GM18868 (cell line): Measurements from ENCODE around the gene SERPINC1.
"Not testable (repeated sequence)": the region's sequence is repeated elsewhere in the genome, so short reads cannot be mapped to it uniquely, and the experiment has no call there.

Experiments
- ATAC-seq: cut with Tn5 transposase; IDR thresholded peaks from one replicate; pipeline ENCODE4 v1.9.1; 2021; ENCODE audit warnings: mild to moderate bottlenecking, moderate library complexity; ENCODE audit not compliant: unreplicated experiment

The SERPINC1 gene

DNA sequence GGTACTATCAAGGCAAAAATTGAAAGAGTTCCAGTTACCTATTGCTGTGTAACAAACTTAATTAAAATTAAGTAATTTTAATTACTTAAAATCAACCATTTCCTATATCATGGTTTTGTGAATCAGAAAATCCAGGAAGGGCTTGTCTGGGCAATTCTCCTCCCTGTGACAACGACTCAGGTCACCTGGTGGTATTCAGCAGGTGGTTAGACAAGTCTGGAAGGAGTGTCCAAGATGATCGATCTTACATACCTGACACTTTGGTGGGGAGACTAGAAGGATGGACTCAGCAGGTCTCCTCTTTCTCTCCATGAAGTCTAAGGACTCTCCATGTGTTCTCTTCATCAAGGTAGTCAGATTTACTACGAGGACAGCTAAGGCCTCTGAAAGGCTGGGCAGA, 22.9 kb downstream of the SERPINC1 start:
- ATAC-seq = no peak

GRCh38 chr1:173893611-173894010, 23.5 kb downstream of the SERPINC1 start:
- ATAC-seq = no peak

DNA sequence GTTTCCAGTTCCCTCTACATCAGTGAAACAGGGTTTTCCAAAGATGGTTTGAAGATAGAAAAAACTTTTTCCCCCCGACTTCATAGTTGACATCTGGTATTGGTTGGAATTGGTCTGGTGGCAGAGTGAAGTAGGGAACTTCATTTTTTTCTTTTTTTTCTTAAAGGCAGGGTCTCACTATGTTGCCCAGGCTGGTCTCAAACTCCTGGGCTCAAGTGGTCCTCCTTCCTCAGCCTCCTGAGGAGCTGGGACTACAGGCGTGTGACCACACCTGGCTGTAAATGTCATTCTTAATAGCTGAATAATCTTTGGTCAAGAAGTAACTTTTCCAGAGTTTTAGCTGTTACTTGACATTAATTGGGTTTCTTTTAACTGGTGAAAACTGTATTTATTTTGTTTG, 27.2 kb downstream of the SERPINC1 start:
- ATAC-seq = no peak

DNA sequence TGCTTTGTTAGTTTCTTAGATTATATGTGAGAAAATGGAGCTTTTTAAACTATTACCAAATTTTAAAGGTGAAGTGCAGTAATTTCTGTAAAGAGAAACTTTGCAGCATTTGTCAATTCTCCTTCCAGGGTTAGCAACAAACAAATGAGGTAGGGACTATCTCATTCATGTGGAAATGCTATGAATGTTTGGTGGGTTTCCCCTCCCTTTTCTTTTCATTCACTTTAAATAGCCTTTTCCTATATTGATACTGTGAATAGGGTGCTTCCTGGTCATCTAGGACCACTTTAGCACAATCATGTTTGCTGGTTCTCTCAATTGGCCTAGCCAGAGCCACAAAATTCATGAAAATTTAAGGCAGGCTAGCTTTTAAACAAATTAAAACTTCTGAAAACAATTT, 28.4 kb downstream of the SERPINC1 start:
- ATAC-seq = no peak

DNA sequence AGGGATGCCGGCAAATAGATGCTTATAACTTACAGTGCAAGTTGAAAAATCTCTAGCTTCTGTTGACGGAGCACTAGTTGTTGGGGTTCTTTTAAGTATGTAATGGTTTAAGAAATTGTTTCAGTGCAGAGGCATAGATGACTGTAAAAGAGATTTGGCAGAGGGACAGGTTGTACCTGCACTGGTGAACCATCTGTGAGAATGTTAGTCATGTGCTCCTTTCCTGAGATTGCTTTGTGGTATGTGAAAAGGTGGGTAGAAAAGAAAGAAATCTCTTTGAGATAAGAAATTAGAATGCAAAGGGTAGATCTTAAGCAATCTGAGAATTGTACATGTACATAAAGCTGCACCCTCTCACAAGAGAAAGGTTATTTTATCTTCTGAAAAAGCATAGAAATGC, 29.5 kb downstream of the SERPINC1 start:
- no peak for ATAC-seq

GRCh38 chr1:173886746-173887611, 30.1 kb downstream of the SERPINC1 start:
- ATAC-seq = no peak

DNA sequence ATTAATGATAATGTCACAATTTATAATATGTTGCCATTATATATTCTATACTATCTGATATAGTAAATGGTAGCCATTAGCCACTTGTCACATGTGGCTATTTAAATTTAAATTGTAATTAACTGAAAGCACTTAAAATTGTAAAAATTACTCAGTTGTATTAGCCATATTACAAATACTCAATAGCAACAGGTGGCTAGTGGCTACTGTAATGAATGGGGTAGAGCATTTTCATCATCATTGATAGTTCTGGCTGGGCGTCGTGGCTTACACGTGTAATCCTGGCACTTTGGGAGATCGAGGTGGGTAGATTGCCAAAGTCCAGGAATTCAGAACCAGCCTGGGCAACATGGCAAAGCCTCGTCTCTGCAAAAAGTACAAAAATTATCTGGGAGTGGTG, 32.4 kb downstream of the SERPINC1 start:
- ATAC-seq = no peak

DNA sequence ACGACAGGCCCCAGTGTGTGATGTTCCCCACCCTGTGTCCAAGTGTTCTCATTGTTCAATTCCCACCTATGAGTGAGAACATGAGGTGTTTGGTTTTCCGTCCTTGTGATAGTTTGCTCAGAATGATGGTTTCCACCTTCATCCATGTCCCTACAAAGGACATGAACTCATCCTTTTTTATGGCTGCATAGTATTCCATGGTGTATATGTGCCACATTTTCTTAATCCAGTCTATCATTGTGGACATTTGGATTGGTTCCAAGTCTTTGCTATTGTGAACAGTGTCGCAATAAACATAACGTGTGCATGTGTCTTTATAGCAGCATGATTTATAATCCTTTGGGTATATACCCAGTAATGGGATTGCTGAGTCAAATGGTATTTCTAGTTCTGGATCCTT, 36.0 kb downstream of the SERPINC1 start:
- ATAC-seq = not testable (repeated sequence)

DNA sequence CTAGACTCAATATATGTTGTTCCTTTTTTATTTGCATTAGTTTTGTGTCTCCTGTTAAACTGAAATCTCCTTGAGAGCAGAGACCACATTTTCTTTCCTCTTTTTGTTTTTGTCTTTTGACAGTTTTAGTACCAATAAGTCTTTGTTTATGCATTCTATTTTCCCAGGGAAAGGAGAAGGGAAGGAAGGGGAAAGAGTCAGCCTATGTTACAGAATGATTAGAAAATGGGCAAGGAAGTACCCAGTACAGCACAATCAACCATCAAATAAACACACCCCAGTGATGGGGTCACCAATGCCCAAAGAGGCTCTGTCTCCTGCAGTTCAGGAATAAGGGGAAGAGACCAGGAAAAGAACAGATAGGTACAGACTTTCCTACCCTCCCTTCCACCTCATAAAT, 38.9 kb downstream of the SERPINC1 start:
- no peak for ATAC-seq

GRCh38 chr1:173876732-173877131, 40.4 kb downstream of the SERPINC1 start:
- ATAC-seq = no peak

DNA sequence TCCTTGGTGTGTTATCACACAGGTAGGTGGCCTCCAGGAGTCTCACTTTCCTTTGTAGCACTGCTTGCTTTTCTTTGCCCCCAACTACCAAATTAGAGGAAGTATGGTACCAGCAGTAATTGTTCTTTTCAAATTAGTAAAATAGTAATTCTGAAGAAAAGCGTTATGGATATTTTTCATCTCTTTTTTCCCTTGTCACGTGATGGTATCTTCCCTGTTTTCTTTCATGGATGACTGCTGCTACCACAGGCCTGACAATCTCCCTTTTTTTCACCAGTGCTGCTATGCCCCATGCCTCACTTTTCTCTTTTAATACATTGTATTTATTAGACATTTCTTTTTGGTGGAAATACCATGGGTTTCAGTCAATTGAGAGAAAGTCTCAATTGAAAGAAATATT, 45.6 kb downstream of the SERPINC1 start:
- no peak for ATAC-seq

GRCh38 chr1:173871091-173871490, 46.0 kb downstream of the SERPINC1 start:
- no peak for ATAC-seq

DNA sequence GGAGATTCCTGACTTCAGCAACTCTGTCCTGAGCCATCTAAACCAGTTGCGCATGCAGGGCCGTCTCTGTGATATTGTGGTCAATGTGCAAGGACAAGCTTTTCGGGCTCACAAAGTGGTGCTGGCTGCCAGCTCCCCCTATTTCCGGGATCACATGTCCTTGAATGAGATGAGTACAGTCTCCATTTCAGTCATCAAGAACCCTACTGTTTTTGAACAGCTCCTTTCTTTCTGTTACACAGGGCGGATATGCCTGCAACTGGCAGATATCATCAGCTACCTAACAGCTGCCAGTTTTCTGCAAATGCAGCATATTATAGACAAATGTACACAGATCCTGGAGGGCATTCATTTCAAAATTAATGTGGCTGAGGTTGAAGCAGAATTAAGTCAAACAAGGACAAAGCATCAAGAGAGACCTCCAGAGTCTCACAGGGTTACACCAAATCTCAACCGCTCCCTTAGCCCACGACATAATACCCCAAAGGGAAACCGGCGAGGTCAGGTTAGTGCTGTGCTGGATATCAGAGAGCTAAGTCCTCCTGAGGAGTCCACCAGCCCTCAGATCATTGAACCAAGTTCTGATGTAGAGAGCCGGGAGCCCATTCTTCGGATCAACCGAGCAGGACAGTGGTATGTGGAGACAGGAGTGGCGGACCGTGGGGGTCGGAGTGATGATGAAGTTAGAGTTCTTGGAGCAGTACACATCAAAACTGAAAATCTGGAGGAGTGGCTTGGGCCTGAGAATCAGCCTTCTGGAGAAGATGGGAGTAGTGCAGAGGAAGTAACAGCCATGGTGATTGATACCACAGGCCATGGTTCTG, 46.7 kb downstream of the SERPINC1 start:
- ATAC-seq = no peak

- no peak for ATAC-seq
Observed at GRCh38 chr1:173869021-173869359, 48.1 kb downstream of the SERPINC1 start.

GRCh38 chr1:173868266-173869020, 48.7 kb downstream of the SERPINC1 start, which contains the start of gene ZBTB37:
Gene ZBTB37 (plus strand): TSS chr1:173868380. CDS start chr1:173870226, 1,846 bp downstream.
- ATAC-seq = peak; percentile 63

GRCh38 chr1:173867753-173868265, 49.3 kb downstream of the SERPINC1 start, which contains the start of gene GAS5:
Gene GAS5 (minus strand): TSS chr1:173867989.
- peak; percentile 79 for ATAC-seq

- peak; percentile 1 for ATAC-seq
Observed at GRCh38 chr1:173867141-173867752, 49.9 kb downstream of the SERPINC1 start.

DNA sequence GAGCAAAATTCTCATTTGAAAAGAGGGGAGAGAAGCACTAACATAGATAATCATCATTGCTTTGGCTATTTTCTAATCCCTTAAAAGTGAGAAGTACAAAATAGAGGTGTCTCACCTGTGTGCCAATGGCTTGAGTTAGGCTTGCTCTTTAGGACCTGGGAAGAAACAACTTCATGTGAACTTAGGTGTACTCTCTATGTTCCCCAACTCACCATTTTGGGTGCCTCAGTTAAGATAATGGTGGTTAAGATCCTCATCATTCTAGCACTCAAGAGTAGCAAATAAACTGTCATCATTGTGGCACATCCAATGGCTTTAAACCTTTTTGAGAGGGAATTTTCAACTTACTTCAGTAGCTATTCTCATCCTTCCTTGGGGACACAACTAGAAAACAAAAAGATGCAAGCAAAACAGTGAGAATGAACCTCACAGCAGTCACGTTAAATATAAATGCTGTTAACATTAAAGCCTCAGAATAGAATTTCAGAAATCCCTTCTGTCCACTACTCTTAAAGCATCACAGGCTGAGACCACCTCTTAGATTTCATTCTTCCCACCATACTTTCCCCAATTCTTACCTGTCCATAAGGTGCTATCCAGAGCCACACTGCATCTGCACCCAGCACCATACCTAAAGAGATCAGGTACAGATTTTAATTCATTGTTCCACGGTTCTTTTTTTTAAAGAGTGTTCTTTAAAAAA, 50.6 kb downstream of the SERPINC1 start:
- ATAC-seq = no peak

DNA sequence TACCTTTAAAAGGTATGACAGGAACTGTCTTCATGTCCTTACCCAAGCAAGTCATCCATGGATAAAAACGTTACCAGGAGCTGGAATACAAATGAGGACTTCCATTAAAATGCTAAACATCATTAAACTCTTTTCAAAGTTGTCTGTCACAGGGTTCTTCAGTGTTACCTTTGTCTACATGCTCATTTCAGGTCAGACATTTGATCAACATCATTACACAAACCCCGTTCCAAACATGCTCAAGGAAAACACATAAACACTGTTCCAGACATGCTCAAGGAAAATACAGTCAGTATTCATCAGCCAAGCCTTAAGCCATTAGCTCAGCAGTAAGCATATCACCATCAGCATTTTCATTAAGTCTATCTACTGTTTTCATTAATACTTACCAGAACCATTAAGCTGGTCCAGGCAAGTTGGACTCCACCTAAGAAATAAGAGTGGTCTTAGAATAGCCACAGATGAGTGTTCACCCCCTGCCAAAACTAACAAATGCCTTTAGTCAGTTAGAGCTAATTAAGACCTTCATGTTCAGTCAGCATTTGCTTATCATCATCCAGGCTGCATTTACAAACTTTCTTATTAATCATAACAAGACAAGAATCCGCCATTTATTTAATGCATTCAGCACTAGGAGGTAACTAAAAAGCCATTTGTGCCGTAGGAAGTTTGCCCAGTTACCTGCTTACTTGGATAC, 51.5 kb downstream of the SERPINC1 start:
- no peak for ATAC-seq
